ENCODE results near the gene SLC17A1.

- TF ChIP-seq CTCF (IDR thresholded peaks at IDR 0.05) (no peak), POLR2A (IDR thresholded peaks at IDR 0.05) (no peak)
Measured at GRCh38 chr6:25789475-25789874, 42.4 kb downstream of the SLC17A1 start.

Data from right lobe of liver (tissue), 4 donors.